Hepatocyte (in vitro differentiated cells): ENCODE data around the gene NSL1. TPM values are rescaled to one million over a fixed set of nuclear protein-coding genes. Genes with fewer than 3 reads are reported as not detected.

Experiments used
- DNase-seq: peaks from one replicate; pipeline ENCODE4 v3.0.0-alpha.2; 2016; ENCODE audit warnings: low spot score
- H2AFZ ChIP-seq: fragments of 200-600 bp; sonication (generic); 2 replicates; pipeline ENCODE4 v1.6.0; 2016; ENCODE audit warnings: antibody characterized with exemption, mild to moderate bottlenecking
- H3K27ac ChIP-seq: fragments of 200-600 bp; sonication (generic); 2 replicates; pipeline ENCODE4 v1.5.1; 2016; ENCODE audit warnings: mild to moderate bottlenecking
- H3K27me3 ChIP-seq: fragments of 200-600 bp; sonication (generic); 2 replicates; pipeline ENCODE4 v1.6.1; 2016
- H3K36me3 ChIP-seq: fragments of 200-600 bp; sonication (generic); replicated peaks from 2 replicates; pipeline ENCODE4 v1.5.1; 2016; ENCODE audit warnings: low read depth; ENCODE audit not compliant: insufficient read depth
- H3K4me1 ChIP-seq: fragments of 200-600 bp; sonication (generic); 2 replicates; pipeline ENCODE4 v1.5.1; 2016; ENCODE audit warnings: mild to moderate bottlenecking, moderate library complexity; ENCODE audit not compliant: insufficient read depth
- H3K4me2 ChIP-seq: fragments of 200-600 bp; sonication (generic); 2 replicates; pipeline ENCODE4 v1.6.0; 2016
- H3K4me3 ChIP-seq: fragments of 200-600 bp; sonication (generic); 2 replicates; pipeline ENCODE4 v1.5.1; 2016; ENCODE audit warnings: mild to moderate bottlenecking
- H3K79me2 ChIP-seq: fragments of 200-600 bp; sonication (generic); 2 replicates; pipeline ENCODE4 v1.6.0; 2017; ENCODE audit warnings: mild to moderate bottlenecking
- H3K9me2 ChIP-seq: fragments of 200-600 bp; sonication (generic); replicated peaks from 2 replicates; pipeline ENCODE4 v1.6.0; 2017; ENCODE audit warnings: mild to moderate bottlenecking; ENCODE audit not compliant: insufficient read depth
- H3K9me3 ChIP-seq: fragments of 200-600 bp; sonication (generic); 2 replicates; pipeline ENCODE4 v1.5.1; 2016; ENCODE audit warnings: low read depth, mild to moderate bottlenecking
- H4K20me1 ChIP-seq: fragments of 200-600 bp; sonication (generic); 2 replicates; pipeline ENCODE4 v1.6.0; 2016; ENCODE audit warnings: mild to moderate bottlenecking; ENCODE audit not compliant: insufficient read depth, poor library complexity, severe bottlenecking
- EZH2 ChIP-seq: fragments of 200-600 bp; sonication (generic); IDR thresholded peaks from 2 replicates; pipeline ENCODE4 v1.6.1; 2016; ENCODE audit warnings: antibody characterized with exemption, mild to moderate bottlenecking, borderline replicate concordance
- EZH2phosphoT487 ChIP-seq: fragments of 200-600 bp; sonication (generic); IDR thresholded peaks from one replicate; pipeline ENCODE4 v1.6.1; 2018; ENCODE audit warnings: antibody characterized with exemption, mild to moderate bottlenecking, low read depth, moderate library complexity; ENCODE audit not compliant: unreplicated experiment, severe bottlenecking
- WGBS: methylation state at CpG from one replicate; pipeline ENCODE4 v1.1.6; 2016; ENCODE audit warnings: low lambda C conversion rate; ENCODE audit errors: missing lambda C conversion rate; 5-methylcytosine and 5-hydroxymethylcytosine counted together
- polyA plus RNA-seq: library from polyadenylated mRNA; unstranded; fragments of >200 nt; fragmentation: Nextera tagmentation; extraction: Ambion mirVana; gene quantifications from 2 replicates; pipeline ENCODE4 v1.2.1, GENCODE V29; 2016
- total RNA-seq: library from RNA; depleted of rRNA; stranded (reverse); fragments of >200 nt; gene quantifications from 2 replicates; pipeline ENCODE4 v1.2.3, GENCODE V29; 2014
- TF ChIP-seq, protein P1 (sequence below): fragments of 200-600 bp; sonication (generic); IDR thresholded peaks from 2 replicates; pipeline ENCODE4 v1.5.1; 2016; ENCODE audit warnings: antibody characterized with exemption, mild to moderate bottlenecking; ENCODE audit not compliant: poor library complexity

The NSL1 gene
- total and polyA plus RNA-seq, 2 experiments from 2014 or later: 27.2 to 39.5 TPM

DNA sequence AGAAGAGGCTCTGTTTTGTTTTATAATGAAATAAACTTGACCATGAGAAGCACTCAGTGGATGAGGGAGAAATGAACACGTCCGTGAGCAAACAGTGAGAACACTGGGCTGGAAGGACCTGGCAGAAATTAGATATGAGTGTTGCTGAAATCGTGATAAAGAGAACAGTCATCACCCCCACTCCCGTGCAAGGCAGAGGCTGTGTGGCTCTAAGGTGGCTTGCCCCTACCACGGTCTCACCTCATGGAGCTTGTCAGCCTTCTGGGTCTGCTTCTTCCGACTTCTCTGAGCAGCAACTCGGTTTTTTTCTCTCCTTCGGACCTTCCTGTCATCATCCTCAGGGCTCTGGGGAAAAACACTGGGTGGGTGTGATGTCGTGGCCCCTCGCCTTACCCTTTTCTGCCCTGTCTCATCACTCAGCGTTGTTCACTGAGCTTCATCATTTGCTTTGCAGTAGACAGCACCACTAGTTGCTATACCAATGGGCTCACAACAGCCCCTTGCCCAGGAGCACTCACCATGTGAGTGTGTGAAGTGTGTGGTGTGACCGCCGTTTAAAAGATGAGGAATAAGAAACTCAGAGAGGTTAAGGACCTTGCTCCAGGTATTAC lies 94.8 kb downstream of the NSL1 start:
- no peaks in the 10 kb centered on the region for H3K9me2 ChIP-seq
- H3K79me2 ChIP-seq: no peaks in the 10 kb centered on the region
- no peaks in the 10 kb centered on the region for H3K36me3 ChIP-seq
- H3K9me3 ChIP-seq: no peaks in the 10 kb centered on the region
- no peak for DNase-seq
- TF ChIP-seq EZH2: no peak
- TF ChIP-seq, protein P1, sequence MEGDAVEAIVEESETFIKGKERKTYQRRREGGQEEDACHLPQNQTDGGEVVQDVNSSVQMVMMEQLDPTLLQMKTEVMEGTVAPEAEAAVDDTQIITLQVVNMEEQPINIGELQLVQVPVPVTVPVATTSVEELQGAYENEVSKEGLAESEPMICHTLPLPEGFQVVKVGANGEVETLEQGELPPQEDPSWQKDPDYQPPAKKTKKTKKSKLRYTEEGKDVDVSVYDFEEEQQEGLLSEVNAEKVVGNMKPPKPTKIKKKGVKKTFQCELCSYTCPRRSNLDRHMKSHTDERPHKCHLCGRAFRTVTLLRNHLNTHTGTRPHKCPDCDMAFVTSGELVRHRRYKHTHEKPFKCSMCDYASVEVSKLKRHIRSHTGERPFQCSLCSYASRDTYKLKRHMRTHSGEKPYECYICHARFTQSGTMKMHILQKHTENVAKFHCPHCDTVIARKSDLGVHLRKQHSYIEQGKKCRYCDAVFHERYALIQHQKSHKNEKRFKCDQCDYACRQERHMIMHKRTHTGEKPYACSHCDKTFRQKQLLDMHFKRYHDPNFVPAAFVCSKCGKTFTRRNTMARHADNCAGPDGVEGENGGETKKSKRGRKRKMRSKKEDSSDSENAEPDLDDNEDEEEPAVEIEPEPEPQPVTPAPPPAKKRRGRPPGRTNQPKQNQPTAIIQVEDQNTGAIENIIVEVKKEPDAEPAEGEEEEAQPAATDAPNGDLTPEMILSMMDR: no peak
- TF ChIP-seq EZH2phosphoT487: no peak
- no peak overlapping the region for H3K4me2 ChIP-seq
- 82% methylated on average over 13 of the region's 13 CpGs for WGBS
- H3K27me3 ChIP-seq: peaks cover 37% of the 10 kb centered on the region
- H3K27ac ChIP-seq: no peak overlapping the region
- peaks cover 27% of the 10 kb centered on the region for H3K4me1 ChIP-seq
- H3K4me3 ChIP-seq: no peak overlapping the region
- no peak overlapping the region for H2AFZ ChIP-seq
- H4K20me1 ChIP-seq: no peaks in the 10 kb centered on the region

DNA sequence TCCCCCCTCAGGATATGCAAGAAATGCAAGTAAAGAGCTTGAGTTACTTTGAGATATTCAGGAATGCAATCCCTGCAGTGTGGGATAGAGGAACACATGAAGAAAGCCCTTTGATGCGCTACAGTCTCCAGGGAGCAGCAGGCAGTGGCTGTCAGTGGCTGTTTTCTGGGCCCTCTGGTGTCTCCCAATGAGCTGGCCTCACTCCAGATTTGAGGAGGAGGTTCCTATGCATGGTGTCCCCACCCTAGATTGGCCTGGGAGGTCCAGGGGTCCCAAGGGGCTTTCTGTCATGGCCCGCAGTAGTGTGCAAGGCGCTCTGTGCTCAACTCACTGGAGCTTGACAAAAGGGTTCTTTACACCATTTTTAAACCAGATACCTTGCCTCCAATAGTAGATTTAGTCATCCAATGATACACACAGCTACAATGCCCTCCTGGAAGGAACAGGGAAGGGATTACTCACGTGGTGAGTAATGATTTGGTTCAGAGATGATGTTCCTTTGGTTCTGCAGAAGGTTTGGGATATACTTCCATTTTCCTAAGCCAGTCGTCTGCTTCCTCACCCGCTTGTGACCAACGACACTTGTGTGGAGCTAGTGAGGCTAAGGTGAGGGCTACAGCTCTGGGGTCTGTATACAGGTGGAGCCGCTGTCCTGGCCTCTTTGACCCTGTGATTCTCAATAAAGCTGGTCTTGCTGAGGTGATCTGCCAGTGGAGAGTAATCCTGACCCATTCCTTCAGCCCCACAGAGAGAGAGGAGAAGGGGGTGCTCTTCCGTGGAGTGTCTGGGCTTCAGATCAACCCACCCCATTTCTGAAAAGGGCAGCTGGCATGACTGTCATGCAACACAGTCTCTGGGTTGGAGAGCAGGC lies 98.6 kb downstream of the NSL1 start:
- H2AFZ ChIP-seq: no peak overlapping the region
- 93% methylated on average over 9 of the region's 9 CpGs for WGBS
- TF ChIP-seq, protein P1: no peak
- TF ChIP-seq EZH2phosphoT487: no peak
- no peak for TF ChIP-seq EZH2
- no peak for DNase-seq
- H3K9me2 ChIP-seq: no peaks in the 10 kb centered on the region
- H3K36me3 ChIP-seq: no peaks in the 10 kb centered on the region
- H3K27ac ChIP-seq: no peak overlapping the region
- H3K4me3 ChIP-seq: no peak overlapping the region
- peaks cover 26% of the 10 kb centered on the region for H3K27me3 ChIP-seq
- no peaks in the 10 kb centered on the region for H3K79me2 ChIP-seq
- H4K20me1 ChIP-seq: no peaks in the 10 kb centered on the region
- H3K4me2 ChIP-seq: no peak overlapping the region
- no peaks in the 10 kb centered on the region for H3K9me3 ChIP-seq
- peaks cover 7% of the 10 kb centered on the region for H3K4me1 ChIP-seq

DNA sequence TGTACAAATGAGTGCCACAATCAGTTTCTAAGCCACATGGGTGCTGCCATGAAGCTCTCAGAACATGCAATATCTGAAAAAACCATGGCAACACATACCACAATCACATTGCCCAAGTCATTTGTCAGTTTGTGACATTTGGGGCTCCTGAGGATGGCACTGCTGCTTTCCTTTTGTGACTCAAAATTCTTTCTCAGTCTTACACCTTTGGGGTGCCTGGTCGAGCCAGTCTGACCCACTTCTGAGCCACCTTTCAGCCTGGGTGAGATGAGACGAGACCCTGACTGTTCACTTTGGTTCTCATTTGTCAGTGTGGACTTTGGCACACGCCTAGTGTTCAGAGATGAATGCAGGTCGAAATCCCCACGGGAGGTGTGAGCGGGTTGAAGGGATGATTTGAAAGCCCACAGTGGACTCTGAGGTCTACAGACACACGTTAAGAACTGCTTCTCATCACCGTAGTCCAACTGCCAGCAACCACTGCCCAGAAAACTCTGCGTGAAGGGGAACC lies 100.0 kb downstream of the NSL1 start:
- Histone ChIP-seq H3K4me1 (peaks cover 7% of the 10 kb centered on the region), H3K36me3 (no peaks in the 10 kb centered on the region), H2AFZ (no peak overlapping the region), H4K20me1 (no peaks in the 10 kb centered on the region), H3K4me3 (no peak overlapping the region), H3K9me3 (no peaks in the 10 kb centered on the region), H3K9me2 (no peaks in the 10 kb centered on the region), H3K4me2 (no peak overlapping the region), H3K79me2 (no peaks in the 10 kb centered on the region), H3K27ac (no peak overlapping the region), H3K27me3 (peaks cover 12% of the 10 kb centered on the region)
- TF ChIP-seq EZH2 (no peak), EZH2phosphoT487 (no peak)
- TF ChIP-seq, protein P1: no peak
- no peak for DNase-seq
- 83% methylated on average over 9 of the region's 9 CpGs for WGBS
